Breast epithelium (tissue), 4 donors: Measurements from ENCODE around the gene ISG20. TPM values are rescaled to one million over a fixed set of nuclear protein-coding genes. Genes with fewer than 3 reads are reported as not detected.
A peak's percentile ranks its signal among the peaks of the same experiment; 100 is the strongest.

ENCODE experiments used
- DNase-seq, 2 donors: peaks; one replicate each; pipeline ENCODE4 v3.0.0-alpha.2; 2019; ENCODE audit warnings: low spot score in 2 of 2
- H3K27ac ChIP-seq, 2 donors: fragments of 200-600 bp; sonication (generic) in 1 of 2; one replicate each; pipeline ENCODE4 v1.5.1; 2016 to 2019; ENCODE audit warnings: mild to moderate bottlenecking in 1 of 2
- H3K27me3 ChIP-seq, 2 donors: fragments of 200-600 bp; sonication (generic) in 1 of 2; one replicate each; pipeline versions ENCODE4 v1.5.1 to v1.6.0; 2017 to 2019; ENCODE audit warnings: control low read depth in 1 of 2, mild to moderate bottlenecking in 1 of 2
- H3K36me3 ChIP-seq: fragments of 200-600 bp; one replicate; pipeline ENCODE4 v1.5.1; 2019
- H3K4me1 ChIP-seq, 2 donors: fragments of 200-600 bp; sonication (generic); one replicate each; pipeline ENCODE4 v1.5.1; 2016 to 2019; ENCODE audit warnings: control low read depth in 1 of 2
- H3K4me3 ChIP-seq, 3 donors: fragments of 200-600 bp; sonication (generic); 1 replicate in 2 of 3; 2 replicates in 1 of 3; pipeline ENCODE4 v1.5.1; 2016 to 2019; ENCODE audit warnings: mild to moderate bottlenecking in 3 of 3, moderate library complexity in 2 of 3
- H3K9me3 ChIP-seq, 2 donors: fragments of 200-600 bp; sonication (generic) in 1 of 2; one replicate each; pipeline ENCODE4 v1.5.1; 2016 to 2019; ENCODE audit warnings: control low read depth in 1 of 2
- CTCF ChIP-seq, 3 donors: fragments of 450-650 bp; IDR thresholded peaks; one replicate each; pipeline ENCODE4 v1.5.1; 2016 to 2017; ENCODE audit warnings: antibody characterized with exemption in 3 of 3, mild to moderate bottlenecking in 3 of 3, moderate library complexity in 3 of 3
- POLR2A ChIP-seq: fragments of 450-650 bp; IDR thresholded peaks from one replicate; pipeline ENCODE4 v1.6.1; 2016; ENCODE audit warnings: antibody characterized with exemption, mild to moderate bottlenecking, moderate library complexity
- POLR2AphosphoS5 ChIP-seq, 3 donors: sonication (generic); formaldehyde crosslinking; IDR thresholded peaks; one replicate each; pipeline ENCODE4 v1.6.1; 2017; ENCODE audit warnings: antibody characterized with exemption in 3 of 3
- intact Hi-C: fragments of 100-400 bp; cut with DNase I; formaldehyde crosslinking; loops from one replicate; pipeline ENCODE4 v1.15.1; 2023; ENCODE audit warnings: low total_unique reads
- total RNA-seq, 3 donors: library from RNA; depleted of rRNA; stranded (reverse); fragments of >200 nt; gene quantifications; one replicate each; pipeline ENCODE4 v1.1.0, GENCODE V29; 2016

Gene ISG20
- total RNA-seq, 3 donors from 2014 or later: 7.4 to 34.4 (median 18.6) TPM

- Histone ChIP-seq H3K9me3 (no peaks in the 10 kb centered on the region), H3K36me3 (no peaks in the 10 kb centered on the region), H3K27me3 (no peaks in the 10 kb centered on the region), H3K27ac (no peak overlapping the region), H3K4me1 (peaks cover 4 to 10% of the 10 kb centered on the region in 2 donors), H3K4me3 (no peak overlapping the region)
- no peak for DNase-seq
- intact Hi-C loops: no loop called here
- TF ChIP-seq CTCF (IDR thresholded peaks at IDR 0.05): no peak
- no peak for TF ChIP-seq POLR2A
- TF ChIP-seq POLR2AphosphoS5 (IDR thresholded peaks at IDR 0.05): no peak
Measured at GRCh38 chr15:88619796-88620195, 19.0 kb upstream of the ISG20 start.

DNA sequence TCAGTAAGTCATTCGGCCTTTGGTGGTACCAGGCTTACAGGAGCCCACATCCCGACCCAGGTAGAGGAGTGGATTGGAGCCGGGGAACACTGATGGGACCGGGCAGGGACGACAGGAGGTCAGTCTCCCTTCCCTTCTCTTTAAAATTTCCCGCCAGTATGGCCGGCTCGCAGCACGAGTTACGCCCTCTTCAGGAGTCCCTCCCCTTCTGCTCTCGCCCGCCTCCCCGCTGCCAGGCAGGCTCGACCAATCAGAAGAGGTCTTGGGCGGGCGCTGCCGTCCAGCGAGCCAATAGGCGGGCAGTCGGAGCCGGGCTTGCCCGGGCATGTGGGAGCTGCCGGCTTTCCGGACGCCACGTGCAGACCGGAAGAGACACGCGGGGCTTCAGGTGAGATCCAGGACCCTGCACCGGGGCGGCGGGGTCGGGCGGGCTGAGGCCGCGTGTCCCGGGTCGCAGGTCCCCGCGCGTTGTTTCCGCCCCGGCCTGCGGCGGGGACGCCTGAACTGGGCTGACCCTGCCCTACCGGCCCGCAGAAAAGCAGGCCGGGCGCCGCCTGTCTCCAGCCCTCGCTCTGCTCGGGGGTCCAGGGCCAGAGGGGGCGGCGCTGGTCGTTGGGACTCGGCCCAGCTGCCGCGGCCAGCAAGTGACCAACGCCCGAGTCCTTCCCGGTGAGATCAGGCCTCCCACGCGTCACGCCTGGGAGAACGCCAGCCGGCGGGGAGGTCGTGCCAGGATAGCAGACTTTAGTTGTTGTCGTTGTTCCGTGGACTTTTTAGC is 17.6 kb upstream of the ISG20 start, which contains the start of gene AEN:
Gene AEN (plus strand): TSS at position 346 of the 778 bp plus-strand sequence. CDS start 4,870 bp downstream, outside the sequence.
- Histone ChIP-seq H3K27me3 (no peaks in the 10 kb centered on the region), H3K36me3 (no peaks in the 10 kb centered on the region), H3K27ac (peak within 1 kb of the TSS; percentile 85 to 91), H3K4me1 (peaks cover 4 to 10% of the 10 kb centered on the region in 2 donors), H3K9me3 (no peaks in the 10 kb centered on the region), H3K4me3 (peak within 1 kb of the TSS; percentile 83 to 93 (median 93))
- intact Hi-C loops: no loop called here
- TF ChIP-seq POLR2AphosphoS5 (IDR thresholded peaks at IDR 0.05) (peak in 2 of 3 donors; percentile 46 to 69), POLR2A (no peak)
- DNase-seq: peak; percentile 95 to 97

DNA sequence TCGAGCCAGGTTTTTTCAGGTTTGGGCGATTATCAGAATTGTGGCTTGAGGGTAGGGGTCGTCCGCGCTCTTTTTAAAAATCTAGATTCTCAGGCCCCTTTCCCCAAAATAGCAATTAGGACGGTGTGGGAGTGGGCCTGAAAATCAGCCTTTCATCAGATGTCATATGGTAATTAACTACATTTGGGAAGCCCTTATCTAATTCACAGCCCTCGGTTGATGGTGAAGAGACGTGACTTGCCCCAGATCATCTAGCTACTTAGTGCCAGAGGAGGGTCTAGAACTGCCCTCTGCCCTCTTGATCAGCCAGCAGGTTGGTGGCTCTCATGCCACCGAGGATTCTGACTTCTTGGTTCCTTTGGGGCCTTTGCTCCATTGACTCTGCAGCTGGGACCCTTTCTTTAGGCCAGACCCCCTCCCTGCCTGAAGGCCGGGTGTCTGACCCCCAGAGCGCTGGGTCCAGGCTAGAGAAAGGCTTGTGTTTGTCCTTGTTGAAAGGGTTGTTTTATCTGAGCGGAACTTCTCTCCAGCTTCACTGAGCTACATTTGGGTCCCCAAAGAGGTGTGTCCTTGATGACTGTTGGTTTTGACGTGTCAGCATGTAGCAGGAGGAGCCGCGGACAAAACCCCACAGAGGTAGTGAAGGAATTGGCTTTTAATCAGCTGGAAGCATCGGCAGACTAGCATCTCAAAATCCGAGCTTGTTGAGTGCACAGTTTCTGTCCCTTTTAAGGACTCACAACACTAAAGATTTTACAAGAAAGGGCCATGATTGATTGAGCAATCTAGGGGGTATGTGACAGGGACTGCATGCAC is 16.8 kb upstream of the ISG20 start:
- DNase-seq: no peak
- H3K4me3 ChIP-seq: peak overlapping the region; percentile 83 to 93 (median 93)

GRCh38 chr15:88622605-88622975 is 16.2 kb upstream of the ISG20 start:
- no peaks in the 10 kb centered on the region for H3K27me3 ChIP-seq
- peaks cover 4 to 10% of the 10 kb centered on the region in 2 donors for H3K4me1 ChIP-seq
- intact Hi-C loops: no loop called here
- H3K9me3 ChIP-seq: no peaks in the 10 kb centered on the region
- peak overlapping the region; percentile 83 to 93 (median 93) for H3K4me3 ChIP-seq
- DNase-seq: no peak
- TF ChIP-seq POLR2AphosphoS5 (IDR thresholded peaks at IDR 0.05) (no peak), CTCF (IDR thresholded peaks at IDR 0.05) (no peak), POLR2A (no peak)
- H3K36me3 ChIP-seq: no peaks in the 10 kb centered on the region
- H3K27ac ChIP-seq: peak overlapping the region; percentile 85 to 91

More for the DNA sequence above, 16.8 kb upstream of the ISG20 start:
- Histone ChIP-seq H3K27ac (peak overlapping the region; percentile 85 to 91), H3K27me3 (no peaks in the 10 kb centered on the region), H3K36me3 (no peaks in the 10 kb centered on the region), H3K9me3 (no peaks in the 10 kb centered on the region), H3K4me1 (peaks cover 4 to 10% of the 10 kb centered on the region in 2 donors)
- TF ChIP-seq POLR2AphosphoS5 (IDR thresholded peaks at IDR 0.05): no peak
- intact Hi-C loops: no loop called here

GRCh38 chr15:88623061-88623460 is 15.8 kb upstream of the ISG20 start:
- Histone ChIP-seq H3K36me3 (no peaks in the 10 kb centered on the region), H3K4me1 (peaks cover 4 to 10% of the 10 kb centered on the region in 2 donors), H3K27ac (peak overlapping the region in 1 of 2 donors; percentile 85), H3K9me3 (no peaks in the 10 kb centered on the region), H3K4me3 (peak overlapping the region in 1 of 3 donors; percentile 93), H3K27me3 (no peaks in the 10 kb centered on the region)
- DNase-seq: no peak
- TF ChIP-seq CTCF (IDR thresholded peaks at IDR 0.05) (no peak), POLR2A (no peak), POLR2AphosphoS5 (IDR thresholded peaks at IDR 0.05) (no peak)
- intact Hi-C loops: no loop called here
